HG02763 (cell line): Measurements from ENCODE around the gene NPTXR.

Experiments
- ATAC-seq: cut with Tn5 transposase; IDR thresholded peaks from one replicate; pipeline ENCODE4 v1.9.1; 2021; ENCODE audit warnings: mild to moderate bottlenecking, moderate library complexity; ENCODE audit not compliant: unreplicated experiment

The NPTXR gene

GRCh38 chr22:38843657-38844314 lies at the start of gene NPTXR:
NPTXR (minus strand) TSS chr22:38844028.
- ATAC-seq = no peak

DNA sequence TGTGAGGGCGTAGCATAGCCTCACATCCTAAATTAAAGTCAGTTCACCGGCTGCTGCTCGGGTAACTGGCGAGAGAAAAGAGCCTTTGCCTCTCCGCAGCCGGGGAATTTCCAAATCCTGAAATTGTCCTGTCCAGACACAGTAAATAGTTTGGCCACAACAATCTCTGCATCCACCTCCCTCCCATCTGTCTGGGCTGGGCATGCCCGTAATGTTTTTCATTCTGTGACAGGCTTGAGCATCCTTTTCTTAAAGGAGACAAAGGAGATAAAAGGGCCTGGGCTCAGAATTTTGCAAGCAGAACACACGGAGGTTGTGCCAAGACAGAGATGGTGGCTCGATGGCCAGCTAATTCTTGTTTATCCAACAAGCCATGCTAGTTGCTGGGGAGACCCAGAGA lies 47.4 kb upstream of the NPTXR start:
- ATAC-seq = no peak

DNA sequence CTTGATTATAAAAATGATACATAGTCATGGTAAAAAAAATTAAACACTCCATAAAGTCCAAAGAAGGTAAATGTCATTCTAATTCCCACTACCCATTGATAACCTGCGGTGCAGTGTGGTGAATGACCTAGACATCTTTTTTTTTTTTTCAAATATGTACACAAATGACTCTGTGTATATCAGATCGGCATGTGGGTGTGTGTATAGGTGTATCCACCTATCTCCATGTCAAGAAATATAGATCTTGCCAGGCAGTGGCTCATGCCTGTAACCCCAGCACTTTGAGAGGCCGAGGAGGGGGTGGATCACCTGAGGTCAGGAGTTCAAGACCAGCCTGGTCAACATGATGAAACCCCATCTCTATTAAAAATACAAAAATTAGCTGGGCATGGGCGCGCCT lies 46.5 kb upstream of the NPTXR start:
- no peak for ATAC-seq

- ATAC-seq = no peak
Observed at GRCh38 chr22:38886333-38886732, 42.5 kb upstream of the NPTXR start.

DNA sequence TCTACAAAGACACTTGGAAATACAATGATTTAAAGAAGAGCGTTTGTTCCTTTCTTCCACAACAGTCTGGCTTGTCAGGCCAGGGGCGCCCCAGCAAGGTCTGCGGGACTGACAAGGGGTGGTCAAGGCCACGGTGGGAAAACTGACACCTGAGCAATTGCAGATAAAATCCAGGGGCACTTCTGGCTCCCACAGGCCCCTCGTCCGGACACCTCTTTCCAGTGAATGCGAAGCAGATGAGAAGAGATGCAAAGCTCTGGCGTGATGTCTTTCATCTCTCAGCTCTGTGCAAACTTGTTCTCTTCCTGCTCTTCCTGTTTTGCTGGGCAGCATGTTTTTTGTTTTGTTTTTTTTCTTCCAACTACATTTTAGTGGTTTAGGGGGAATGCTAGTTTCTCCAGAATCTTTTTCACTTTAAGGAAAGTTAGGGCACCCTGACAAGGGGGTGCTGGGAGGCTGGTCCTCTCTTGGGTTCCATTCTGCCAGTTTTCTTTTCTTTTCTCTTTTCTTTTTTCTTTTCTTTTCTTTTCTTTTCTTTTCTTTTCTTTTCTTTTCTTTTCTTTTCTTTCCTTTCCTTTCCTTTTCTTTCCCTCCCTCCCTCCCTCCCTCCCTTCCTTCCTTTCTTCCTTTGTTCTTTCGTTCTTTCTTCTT lies 39.3 kb upstream of the NPTXR start:
- ATAC-seq = no peak

DNA sequence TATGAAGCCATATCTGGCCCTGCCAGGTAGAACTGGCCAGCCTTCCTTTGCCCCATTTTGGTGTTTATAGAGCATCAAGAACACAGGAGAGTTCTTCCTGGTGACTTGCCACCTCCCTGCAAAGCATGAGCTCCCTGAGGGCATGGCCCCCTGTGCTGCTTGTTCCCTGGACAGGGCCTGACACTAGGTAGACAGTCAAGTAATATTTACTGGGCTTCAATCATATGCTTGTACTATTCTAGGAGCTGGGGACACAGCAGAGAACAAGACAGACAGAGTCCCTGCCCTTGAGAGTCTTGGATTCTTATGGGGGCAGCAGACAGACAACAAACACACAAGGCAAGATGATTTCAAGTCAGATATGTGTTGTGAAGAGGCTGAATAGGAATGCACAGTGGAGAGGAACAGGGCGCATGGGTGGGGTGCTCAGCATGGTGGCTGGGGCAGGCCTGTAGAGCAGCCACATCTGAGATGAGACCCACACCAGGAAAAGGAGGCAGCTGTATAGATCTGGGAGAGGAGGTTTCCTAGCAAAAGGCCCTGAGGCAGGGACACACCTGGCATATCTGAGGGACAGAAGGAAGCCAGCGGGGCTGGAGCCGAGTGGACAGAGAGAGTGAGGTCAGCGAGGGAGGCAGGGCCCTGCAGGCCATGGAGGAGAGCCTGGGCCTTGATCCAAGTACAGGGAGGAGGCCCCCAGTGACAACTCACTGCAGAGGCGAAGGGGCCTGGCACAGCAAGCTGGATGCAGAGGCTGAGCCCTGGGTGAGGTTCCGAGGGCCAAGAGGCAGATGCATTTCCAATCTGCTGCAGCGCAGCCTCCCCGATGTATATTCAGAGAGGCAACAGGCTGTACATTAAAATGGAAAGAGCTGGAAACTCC lies 38.4 kb upstream of the NPTXR start:
- no peak for ATAC-seq

DNA sequence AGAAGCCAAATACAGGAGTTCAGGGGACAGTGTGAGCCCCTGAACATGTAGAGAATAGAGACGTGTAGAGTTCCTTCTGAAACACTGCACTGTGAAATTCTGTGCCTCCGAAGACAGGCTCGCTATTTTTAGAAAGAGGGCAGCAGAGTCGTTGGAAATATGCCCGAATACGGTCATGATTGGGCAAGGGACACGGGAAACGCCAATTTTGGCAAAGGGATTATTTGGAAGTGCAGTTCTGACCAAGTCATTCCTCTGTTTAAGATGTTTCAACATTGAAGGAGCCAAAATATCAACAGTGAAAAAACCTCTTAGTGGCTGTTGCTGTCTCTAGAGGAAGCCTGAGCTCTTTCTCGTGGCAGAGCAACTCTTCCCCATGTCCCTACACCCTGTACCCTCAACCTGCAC lies 37.6 kb upstream of the NPTXR start:
- no peak for ATAC-seq

GRCh38 chr22:38879961-38880360 lies 36.1 kb upstream of the NPTXR start:
- ATAC-seq = no peak

GRCh38 chr22:38879108-38879729 lies 35.4 kb upstream of the NPTXR start:
- ATAC-seq = no peak

- no peak for ATAC-seq
Observed at GRCh38 chr22:38878001-38878400, 34.2 kb upstream of the NPTXR start.

GRCh38 chr22:38874529-38875222 lies 30.8 kb upstream of the NPTXR start:
- no peak for ATAC-seq

- ATAC-seq = no peak
Observed at GRCh38 chr22:38873469-38874411, 29.9 kb upstream of the NPTXR start.

DNA sequence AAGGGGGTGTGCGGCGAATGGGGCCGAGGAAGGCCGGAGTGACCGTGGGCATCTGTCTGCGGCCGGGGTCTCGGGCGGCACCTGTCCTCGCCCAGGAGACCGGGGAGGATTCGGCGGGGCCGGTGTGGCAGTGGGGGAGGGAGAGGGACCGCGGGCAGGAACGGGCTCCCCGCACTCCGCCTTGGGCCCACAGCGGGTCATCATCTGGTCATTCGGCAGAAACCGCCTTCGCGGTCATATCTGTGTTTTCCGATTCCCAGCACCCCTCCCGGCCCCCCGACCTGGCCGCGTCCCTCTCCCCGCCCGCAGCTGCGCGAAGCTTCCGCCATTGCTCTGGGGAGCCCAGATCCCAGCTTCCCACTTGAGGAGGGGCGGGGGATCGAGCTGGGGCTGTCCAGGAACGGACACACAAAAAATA lies 29.0 kb upstream of the NPTXR start:
- no peak for ATAC-seq

DNA sequence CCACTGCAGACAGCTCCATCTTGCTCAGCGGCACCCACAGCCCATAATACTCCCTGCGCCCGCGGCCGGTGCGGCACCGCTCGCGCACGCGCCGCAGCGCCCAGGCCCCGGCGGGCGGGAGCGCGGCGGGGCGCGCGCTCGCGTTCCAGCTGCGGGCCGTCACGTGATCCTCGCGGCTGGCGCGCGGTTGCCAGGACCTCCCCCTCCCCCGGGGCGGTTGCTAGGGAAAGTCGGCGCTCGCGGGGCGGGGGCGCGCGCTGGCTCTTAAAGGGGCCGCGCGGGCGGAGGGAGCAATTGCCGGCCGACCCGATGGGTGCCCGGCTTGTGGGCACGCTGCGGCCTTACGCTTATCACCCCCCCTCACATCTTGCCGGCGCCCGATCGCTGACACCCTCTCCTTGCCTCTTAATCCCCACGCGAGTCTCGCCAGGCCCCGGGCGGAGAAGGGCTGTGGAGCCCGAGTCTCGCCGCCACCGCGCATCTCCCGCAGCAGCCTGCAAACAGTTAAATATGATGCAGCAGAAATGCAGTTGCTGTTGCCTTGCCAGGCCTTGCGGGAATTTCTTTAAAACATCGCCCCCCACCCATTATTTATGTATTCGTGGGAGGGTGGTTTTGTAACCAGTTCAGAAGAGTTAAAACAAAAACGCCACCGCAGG lies 28.5 kb upstream of the NPTXR start, which contains the start of gene CBX6:
CBX6 (minus strand) TSS at position 45 of the 659 bp plus-strand sequence; CDS start at position 19, 26 bp downstream.
- ATAC-seq = peak; percentile 72

DNA sequence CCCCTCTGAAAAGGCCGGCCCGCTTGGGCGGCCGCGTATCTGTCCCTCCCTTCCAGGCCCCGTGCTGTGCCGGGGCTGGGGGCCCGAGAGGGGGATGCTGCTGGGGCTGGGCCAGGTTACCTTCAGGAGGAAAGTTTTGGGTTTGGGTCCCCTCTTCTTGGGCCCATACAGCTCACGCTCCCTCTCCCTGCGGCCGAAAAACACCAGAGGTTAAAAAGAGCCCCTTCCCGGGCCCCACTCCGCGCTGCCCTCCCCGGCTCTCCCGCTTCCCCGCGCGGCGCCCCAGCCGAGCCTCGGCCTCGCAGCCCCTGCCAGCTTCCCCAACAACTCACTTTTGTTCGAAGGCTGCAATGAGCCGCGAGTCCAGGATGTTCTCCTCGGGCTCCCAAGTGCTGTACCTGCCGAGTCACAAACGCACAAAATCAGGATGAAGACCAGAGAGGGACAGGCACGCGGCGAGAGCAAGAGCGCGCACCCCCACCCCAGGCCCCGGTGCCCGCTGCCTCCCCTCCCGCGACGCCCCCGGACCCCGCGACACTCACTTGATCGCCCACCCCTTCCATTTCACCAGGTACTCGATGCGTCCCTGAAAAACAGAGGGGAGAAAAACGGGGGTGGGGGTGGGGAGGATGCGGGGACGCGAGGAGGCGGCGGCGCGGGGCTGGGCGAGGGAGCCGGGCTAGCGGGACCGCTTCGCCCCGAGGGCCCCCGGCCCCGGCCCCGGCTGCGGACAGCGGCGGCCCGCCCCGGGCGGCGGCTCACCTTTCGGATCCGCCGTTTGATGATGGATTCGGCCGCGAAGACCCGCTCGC lies 27.7 kb upstream of the NPTXR start:
- ATAC-seq = no peak

DNA sequence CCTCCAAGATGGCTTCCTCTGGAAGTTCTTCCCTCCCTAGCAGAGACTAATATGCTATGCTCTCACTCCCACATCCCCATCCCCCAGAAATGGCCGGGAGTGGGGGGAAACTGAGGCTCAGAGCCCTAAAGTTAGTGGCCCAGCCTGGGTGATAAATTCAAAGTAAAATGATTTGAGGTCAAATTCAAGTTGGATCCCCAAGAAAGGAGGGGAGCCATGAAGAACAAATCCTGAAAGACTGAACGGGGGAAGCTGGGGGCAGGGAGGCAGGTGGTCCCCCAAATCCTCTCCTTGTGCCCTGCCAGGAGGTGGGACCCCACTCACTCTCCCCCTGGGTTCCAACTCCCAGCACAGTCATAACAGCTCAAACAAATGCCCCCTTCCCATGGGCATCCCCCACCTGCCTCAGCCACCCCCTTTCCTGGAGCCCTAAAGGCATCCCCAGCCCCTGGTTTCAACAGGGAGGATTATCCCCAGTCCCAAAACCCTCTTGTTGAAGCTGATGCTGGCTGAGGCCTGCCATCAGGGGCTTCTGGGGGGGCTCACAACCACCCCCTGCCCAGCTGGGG lies 27.0 kb upstream of the NPTXR start:
- no peak for ATAC-seq

- ATAC-seq = peak; percentile 23
Observed at GRCh38 chr22:38870312-38870741, 26.5 kb upstream of the NPTXR start.

GRCh38 chr22:38869663-38870062 lies 25.8 kb upstream of the NPTXR start:
- ATAC-seq = no peak
